H1 (cell line): Measurements from ENCODE around the gene PLEKHM1. TPM values are rescaled to one million over a fixed set of nuclear protein-coding genes. Genes with fewer than 3 reads are reported as not detected.

Experiments used
- CTCF ChIA-PET: fragments of 300-600 bp; sonication (Branson Sonifier 250); formaldehyde crosslinking; loops from one replicate; lab custom pipeline; 2021; ENCODE audit not compliant: partially characterized antibody; lab: Charles Lee
- POLR2A ChIA-PET: fragments of 300-600 bp; sonication (Branson Sonifier 250); formaldehyde crosslinking; loops from one replicate; lab custom pipeline; 2021; ENCODE audit warnings: inconsistent platforms; ENCODE audit not compliant: partially characterized antibody; lab: Charles Lee
- DNase-seq, 2 experiments: peaks; one replicate each; pipeline versions ENCODE4 v3.0.0 to v3.0.0-alpha.2; 2010 to 2022; ENCODE audit warnings: low spot score in 2 of 2, low read depth in 1 of 2, mixed read lengths in 1 of 2
- FAIRE-seq: peaks from 2 replicates; lab custom pipeline; 2011; peaks lifted over from hg19 to GRCh38; lab: Jason Lieb, UNC
- H2AFZ ChIP-seq: 2 replicates; pipeline ENCODE4 v1.8.1; 2012; ENCODE audit warnings: low read length, inconsistent platforms
- H2AK5ac ChIP-seq: 2 replicates; pipeline ENCODE4 v1.6.1; 2013; ENCODE audit warnings: low read depth, low read length
- H2BK120ac ChIP-seq: replicated peaks from 2 replicates; pipeline ENCODE3; 2013; ENCODE audit warnings: low read depth, low read length, inconsistent platforms
- H2BK12ac ChIP-seq: 2 replicates; pipeline ENCODE4 v1.6.1; 2013; ENCODE audit warnings: low read depth, low read length
- H2BK15ac ChIP-seq: 2 replicates; pipeline ENCODE4 v1.6.1; 2013; ENCODE audit warnings: low read length
- H2BK20ac ChIP-seq: 2 replicates; pipeline ENCODE4 v1.6.1; 2013; ENCODE audit warnings: low read length
- H2BK5ac ChIP-seq: 2 replicates; pipeline ENCODE4 v1.6.1; 2013; ENCODE audit warnings: low read depth, low read length
- H3K14ac ChIP-seq: 2 replicates; pipeline ENCODE4 v1.6.1; 2013; ENCODE audit warnings: inconsistent platforms; ENCODE audit not compliant: insufficient read length
- H3K18ac ChIP-seq: 2 replicates; pipeline ENCODE4 v1.6.1; 2013; ENCODE audit warnings: low read length; ENCODE audit errors: extremely low read depth
- H3K23ac ChIP-seq: 2 replicates; pipeline ENCODE4 v1.6.1; 2013; ENCODE audit warnings: inconsistent platforms; ENCODE audit not compliant: insufficient read length
- H3K23me2 ChIP-seq: 2 replicates; pipeline ENCODE4 v1.6.1; 2013; ENCODE audit warnings: low read depth, low read length
- H3K27ac ChIP-seq: 2 replicates; pipeline ENCODE4 v1.6.1; 2011; ENCODE audit warnings: low read depth, low read length, inconsistent platforms
- H3K27me3 ChIP-seq, 4 experiments: replicated peaks in 1 of 4; 1 replicate in 1 of 4; 2 replicates in 3 of 4; pipeline versions ENCODE4 v1.6.1 to v1.8.1; 2011 to 2013; ENCODE audit warnings: low read length in 3 of 4, mild to moderate bottlenecking in 3 of 4, inconsistent platforms in 2 of 4, mixed read lengths in 2 of 4, moderate library complexity in 1 of 4; ENCODE audit not compliant: control insufficient read depth in 3 of 4, insufficient read depth in 3 of 4; ENCODE audit errors: extremely low read depth in 1 of 4
- H3K36me3 ChIP-seq, 4 experiments: 2 replicates each; pipeline versions ENCODE4 v1.6.1 to v1.8.1; 2011 to 2013; ENCODE audit warnings: mild to moderate bottlenecking in 4 of 4, low read length in 3 of 4, moderate library complexity in 2 of 4, control low read depth in 1 of 4, inconsistent platforms in 1 of 4; ENCODE audit not compliant: insufficient read depth in 4 of 4, control insufficient read depth in 2 of 4
- H3K4ac ChIP-seq: replicated peaks from 2 replicates; pipeline ENCODE3; 2013; ENCODE audit warnings: low read length, low read depth, mixed read lengths, inconsistent platforms; ENCODE audit not compliant: insufficient read length
- H3K4me1 ChIP-seq, 4 experiments: replicated peaks in 1 of 4; 1 replicate in 1 of 4; 2 replicates in 3 of 4; pipeline versions ENCODE4 v1.6.1 to v1.8.1; 2011 to 2013; ENCODE audit warnings: low read length in 3 of 4, inconsistent platforms in 2 of 4, mixed read lengths in 1 of 4; ENCODE audit not compliant: insufficient read depth in 4 of 4, control insufficient read depth in 3 of 4
- H3K4me2 ChIP-seq, 2 experiments: 2 replicates each; pipeline versions ENCODE4 v1.6.1 to v1.8.1; 2011 to 2013; ENCODE audit warnings: low read depth in 2 of 2, low read length in 2 of 2, control low read depth in 1 of 2, inconsistent platforms in 1 of 2, mild to moderate bottlenecking in 1 of 2; ENCODE audit not compliant: insufficient read depth in 1 of 2
- H3K4me3 ChIP-seq, 4 experiments: fragments of 200-600, 300-600 bp in 1 of 4; sonication (generic), shearing (Covaris generic), sonication (Bioruptor Twin) in 1 of 4; 2 replicates each; pipeline versions ENCODE4 v1.5.1 to v1.8.1; 2011 to 2016; ENCODE audit warnings: low read length in 4 of 4, low read depth in 3 of 4, control low read depth in 2 of 4, inconsistent platforms in 2 of 4, mild to moderate bottlenecking in 2 of 4, mixed read lengths in 1 of 4, moderate library complexity in 1 of 4; ENCODE audit not compliant: insufficient read depth in 2 of 4; ENCODE audit errors: extremely low read depth in 1 of 4
- H3K56ac ChIP-seq: replicated peaks from 2 replicates; pipeline ENCODE3; 2013; ENCODE audit warnings: low read depth, mild to moderate bottlenecking, mixed read lengths, low read length, inconsistent platforms; ENCODE audit not compliant: insufficient read length
- H3K79me1 ChIP-seq: 2 replicates; pipeline ENCODE4 v1.6.1; 2013; ENCODE audit warnings: low read depth, low read length, control low read depth
- H3K79me2 ChIP-seq, 2 experiments: 2 replicates each; pipeline versions ENCODE4 v1.6.1 to v1.8.1; 2012 to 2013; ENCODE audit warnings: low read length in 2 of 2, mild to moderate bottlenecking in 2 of 2, inconsistent platforms in 1 of 2; ENCODE audit not compliant: insufficient read depth in 2 of 2, control insufficient read depth in 1 of 2
- H3K9ac ChIP-seq, 4 experiments: replicated peaks in 1 of 4; 1 replicate in 1 of 4; 2 replicates in 3 of 4; pipeline versions ENCODE4 v1.6.1 to v1.8.1; 2011 to 2013; ENCODE audit warnings: low read depth in 3 of 4, low read length in 3 of 4, control low read depth in 2 of 4, mild to moderate bottlenecking in 2 of 4, moderate library complexity in 2 of 4, inconsistent platforms in 1 of 4; ENCODE audit errors: extremely low read depth in 1 of 4
- H3K9me3 ChIP-seq, 2 experiments: 2 replicates each; pipeline versions ENCODE4 v1.6.1 to v1.8.1; 2012 to 2013; ENCODE audit warnings: mild to moderate bottlenecking in 2 of 2, moderate library complexity in 2 of 2, control low read depth in 1 of 2, inconsistent platforms in 1 of 2, low read depth in 1 of 2, low read length in 1 of 2, mixed read lengths in 1 of 2; ENCODE audit not compliant: insufficient read depth in 2 of 2
- H4K20me1 ChIP-seq, 2 experiments: replicated peaks in 1 of 2; 2 replicates each; pipeline versions ENCODE3 to v1.8.1; 2011 to 2013; ENCODE audit warnings: inconsistent platforms in 2 of 2, low read length in 2 of 2, mild to moderate bottlenecking in 1 of 2; ENCODE audit not compliant: insufficient read depth in 2 of 2, control insufficient read depth in 1 of 2
- H4K5ac ChIP-seq: 2 replicates; pipeline ENCODE4 v1.6.1; 2013; ENCODE audit warnings: low read length, low read depth, mixed read lengths, inconsistent platforms; ENCODE audit not compliant: insufficient read length
- H4K8ac ChIP-seq: 2 replicates; pipeline ENCODE4 v1.8.0; 2013; ENCODE audit warnings: mild to moderate bottlenecking, moderate library complexity, low read length, inconsistent platforms; ENCODE audit not compliant: insufficient read depth; ENCODE audit errors: extremely low read depth
- H4K91ac ChIP-seq: replicated peaks from 2 replicates; pipeline ENCODE3; 2013; ENCODE audit warnings: low read length, mixed read lengths, inconsistent platforms; ENCODE audit not compliant: insufficient read length
- BACH1 ChIP-seq: IDR thresholded peaks from 2 replicates; pipeline ENCODE4 v1.6.1; 2012; ENCODE audit warnings: low read length, improper control_type of control experiment
- CBX8 ChIP-seq: fragments of 300-800, 300-1000 bp; sonication (generic); IDR thresholded peaks from 2 replicates; pipeline ENCODE4 v1.7.1; 2016; ENCODE audit warnings: low read depth, low read length, borderline replicate concordance
- FOSL1 ChIP-seq: IDR thresholded peaks from 2 replicates; pipeline ENCODE4 v1.6.1; 2011; ENCODE audit warnings: mild to moderate bottlenecking, low read depth, low read length, moderate library complexity; ENCODE audit not compliant: insufficient read depth
- HDAC6 ChIP-seq: IDR thresholded peaks from one replicate; pipeline ENCODE4 v1.7.1; 2012; ENCODE audit warnings: low read depth, mild to moderate bottlenecking, inconsistent platforms, low read length, moderate library complexity
- JUN ChIP-seq: IDR thresholded peaks from 2 replicates; pipeline ENCODE4 v1.6.1; 2011; ENCODE audit warnings: low read depth, mild to moderate bottlenecking, improper control_type of control experiment, low read length
- MAFK ChIP-seq: IDR thresholded peaks from 2 replicates; pipeline ENCODE4 v1.6.1; 2012; ENCODE audit warnings: low read depth, mild to moderate bottlenecking, improper control_type of control experiment, low read length
- MAX ChIP-seq: IDR thresholded peaks from 2 replicates; pipeline ENCODE4 v1.6.1; 2012; ENCODE audit warnings: inconsistent platforms
- NRF1 ChIP-seq: IDR thresholded peaks from 2 replicates; pipeline ENCODE4 v1.6.1; 2011; ENCODE audit warnings: mild to moderate bottlenecking, low read depth, low read length, improper control_type of control experiment
- POLR2A ChIP-seq, 2 experiments: IDR thresholded peaks; 1 replicate in 1 of 2; 2 replicates in 1 of 2; pipeline ENCODE4 v1.6.1; 2011; ENCODE audit warnings: low read depth in 2 of 2, low read length in 2 of 2, mild to moderate bottlenecking in 2 of 2; ENCODE audit errors: control extremely low read depth in 1 of 2
- RAD21 ChIP-seq, 2 experiments: IDR thresholded peaks in 1 of 2; conservative IDR thresholded peaks in 1 of 2; 2 replicates each; pipeline ENCODE4 v1.6.1; 2011; ENCODE audit warnings: low read depth in 2 of 2, low read length in 2 of 2, improper control_type of control experiment in 1 of 2, inconsistent platforms in 1 of 2, mild to moderate bottlenecking in 1 of 2, moderate library complexity in 1 of 2
- SIN3A ChIP-seq, 2 experiments: IDR thresholded peaks in 1 of 2; conservative IDR thresholded peaks in 1 of 2; 2 replicates each; pipeline ENCODE4 v1.6.1; 2011 to 2012; ENCODE audit warnings: low read length in 2 of 2, improper control_type of control experiment in 1 of 2, low read depth in 1 of 2, mild to moderate bottlenecking in 1 of 2
- SIRT6 ChIP-seq: IDR thresholded peaks from one replicate; pipeline ENCODE4 v1.7.1; 2012; ENCODE audit warnings: low read length, inconsistent platforms
- WGBS, 2 experiments: shearing (Covaris generic) in 1 of 2; methylation state at CpG; one replicate each; pipeline versions ENCODE4 v1.1.6 to v1.1.7; 2013 to 2015; ENCODE audit warnings: low lambda C conversion rate in 2 of 2, mixed read lengths in 2 of 2, inconsistent platforms in 1 of 2, low coverage in 1 of 2, missing lambda C conversion rate in 1 of 2; ENCODE audit not compliant: insufficient replicate concordance in 2 of 2, insufficient coverage in 1 of 2, insufficient read length in 1 of 2; ENCODE audit errors: extremely low coverage in 1 of 2, missing lambda C conversion rate in 1 of 2; 5-methylcytosine and 5-hydroxymethylcytosine counted together
- polyA plus RNA-seq, 7 experiments: library from polyadenylated mRNA; depleted of rRNA in 3 of 7; stranded (reverse) in 5 of 7; unstranded in 2 of 7; fragments of >200 nt in 5 of 7; fragments of 200-250 nt in 2 of 7; gene quantifications; 1 replicate in 5 of 7; 2 replicates in 1 of 7; 4 replicates in 1 of 7; pipeline versions ENCODE4 v1.2.1 to v1.2.3, GENCODE V29; 2011 to 2013; ENCODE audit warnings: missing spikeins in 2 of 7, mixed read lengths in 2 of 7
- total RNA-seq: library from RNA; stranded (reverse); fragmentation: NEBNext Ultra II Directional; extraction: Animal tissue kit (Norgen Biotek cat#: 25700); gene quantifications from 2 replicates; pipeline ENCODE4 v1.2.1, GENCODE V29; 2021

The PLEKHM1 gene
- total and polyA plus RNA-seq, 2 of the 8 experiments (the other 6 are each of a cell fraction or from before 2014, with no cell fraction given) = 7.6 to 17.9 TPM

DNA sequence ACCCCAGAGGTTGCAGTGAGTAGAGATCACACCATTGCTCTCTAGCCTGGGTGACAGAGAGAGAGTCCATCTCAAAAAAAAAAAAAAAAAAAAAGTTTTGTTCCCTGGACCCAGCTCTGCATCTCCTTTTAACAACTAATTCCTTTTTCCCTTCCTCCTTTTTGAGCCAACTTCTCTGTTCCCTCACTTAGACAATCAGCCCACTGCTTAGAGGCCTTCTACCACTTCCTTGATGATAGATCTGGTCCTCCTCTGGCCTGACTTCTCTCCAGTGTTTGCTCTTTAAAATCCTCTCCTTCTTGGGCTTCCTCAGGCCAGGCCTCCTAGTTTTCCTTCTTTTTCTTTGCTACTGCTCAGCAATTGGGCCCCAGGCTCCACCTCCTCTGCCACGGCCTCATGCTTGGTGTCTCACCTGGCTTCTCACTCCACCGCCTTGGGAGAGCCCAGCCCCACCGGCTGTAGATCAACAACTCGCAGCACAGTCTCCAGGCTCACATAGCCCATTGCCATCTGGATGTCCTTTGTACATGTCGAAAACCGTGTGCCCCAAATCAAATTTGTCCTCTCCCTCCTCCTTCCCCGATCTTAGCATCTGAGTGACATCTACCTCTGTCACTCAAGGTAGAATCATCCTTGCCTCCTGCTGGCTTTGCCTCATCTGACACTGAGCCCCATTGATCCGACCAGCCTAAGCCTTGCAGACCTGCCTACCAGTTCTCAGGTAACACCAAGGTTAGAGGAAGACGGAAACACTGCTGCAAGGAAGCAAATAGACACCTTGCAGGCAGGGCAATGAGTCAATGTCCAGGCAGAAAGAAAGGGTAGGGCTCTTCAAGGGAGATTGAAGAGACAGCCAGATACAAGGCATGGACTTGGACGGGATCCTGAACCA, 75.3 kb downstream of the PLEKHM1 start:
- Histone ChIP-seq H3K9me3 (no peaks in the 10 kb centered on the region), H3K4me1 (peaks cover 0 to 8% (median 6%) of the 10 kb centered on the region in 4 experiments; a peak in 5 of 7 replicates), H3K23ac (no peak overlapping the region), H3K27ac (no peak overlapping the region), H2AFZ (no peak overlapping the region), H3K18ac (no peak overlapping the region), H2BK20ac (peak overlapping the region; percentile 61; the same call in 1 of the 2 replicates), H2BK15ac (no peak overlapping the region), H2BK12ac (peak overlapping the region; percentile 35; the same call in 1 of the 2 replicates), H3K56ac (no peak overlapping the region), H4K91ac (no peak overlapping the region), H4K8ac (no peak overlapping the region; the same call in 1 of the 2 replicates), H2BK5ac (no peak overlapping the region), H3K9ac (no peak overlapping the region; a peak in 1 of 7 replicates), H2BK120ac (no peak overlapping the region), H3K79me2 (no peaks in the 10 kb centered on the region), H4K20me1 (peaks cover 0 to 2% of the 10 kb centered on the region in 2 experiments), H3K4ac (no peak overlapping the region), H3K23me2 (no peaks in the 10 kb centered on the region), H3K36me3 (no peaks in the 10 kb centered on the region), H3K14ac (no peak overlapping the region), H4K5ac (no peak overlapping the region), H3K27me3 (no peaks in the 10 kb centered on the region), H3K79me1 (peaks cover 6% of the 10 kb centered on the region; the same call in 1 of the 2 replicates), H2AK5ac (no peak overlapping the region), H3K4me2 (no peak overlapping the region), H3K4me3 (no peak overlapping the region)
- POLR2A ChIA-PET = no interaction called here
- no peak for FAIRE-seq
- no peak for DNase-seq
- 79% methylated on average over 10 of the region's 10 CpGs; no CpG with 5 or more reads in 1 of the 2 experiments for WGBS, 2 experiments
- CTCF ChIA-PET = interaction anchor here (0.6 to 1.7 kb wide), 4 partner anchors 10 to 225 kb away, joined by 4 to 7 read pairs (median 5); no protein-coding TSS in a partner anchor
- TF ChIP-seq RAD21 (IDR thresholded peaks at IDR 0.05 in 1 of 2, conservative IDR thresholded peaks at IDR 0.05 in 1 of 2; ENCODE audit: low read depth in 2 of 2, low read length in 2 of 2) (no peak), POLR2A (IDR thresholded peaks at IDR 0.05; ENCODE audit: control extremely low read depth in 1 of 2, low read depth in 2 of 2, low read length in 2 of 2) (no peak), JUN (no peak), BACH1 (no peak), MAX (no peak), NRF1 (no peak), SIRT6 (no peak), SIN3A (conservative IDR thresholded peaks at IDR 0.05 in 1 of 2, IDR thresholded peaks at IDR 0.05 in 1 of 2; ENCODE audit: low read depth in 1 of 2, low read length in 2 of 2) (no peak), FOSL1 (no peak), HDAC6 (no peak), CBX8 (no peak), MAFK (no peak)
